Smooth muscle cell (in vitro differentiated cells): ENCODE measurements around the gene TSPAN31. TPM values are rescaled to one million over a fixed set of nuclear protein-coding genes. Genes with fewer than 3 reads are reported as not detected.

ENCODE experiments used
- DNase-seq: peaks from one replicate; lab custom pipeline; 2025; ENCODE audit not compliant: unreplicated experiment; lab: John Stamatoyannopoulos, UW
- H2AFZ ChIP-seq: fragments of 200-600 bp; sonication (generic); 2 replicates; pipeline ENCODE4 v1.6.0; 2016; ENCODE audit warnings: antibody characterized with exemption, low read depth, mild to moderate bottlenecking
- H3F3A ChIP-seq: fragments of 200-600 bp; sonication (generic); 2 replicates; pipeline ENCODE4 v1.6.0; 2017; ENCODE audit warnings: antibody characterized with exemption, low read depth
- H3K27ac ChIP-seq: fragments of 200-600 bp; sonication (generic); 2 replicates; pipeline ENCODE4 v1.5.1; 2016; ENCODE audit warnings: low read depth, mild to moderate bottlenecking
- H3K27me3 ChIP-seq: fragments of 200-600 bp; sonication (generic); 2 replicates; pipeline ENCODE4 v1.6.1; 2016; ENCODE audit warnings: low read depth, mild to moderate bottlenecking
- H3K36me3 ChIP-seq: fragments of 200-600 bp; sonication (generic); 2 replicates; pipeline ENCODE4 v1.5.1; 2016; ENCODE audit warnings: low read depth
- H3K4me1 ChIP-seq: fragments of 200-600 bp; sonication (generic); 2 replicates; pipeline ENCODE4 v1.5.1; 2016; ENCODE audit warnings: low read depth
- H3K4me2 ChIP-seq: fragments of 200-600 bp; sonication (generic); 2 replicates; pipeline ENCODE4 v1.6.0; 2016; ENCODE audit warnings: mild to moderate bottlenecking
- H3K4me3 ChIP-seq: fragments of 200-600 bp; sonication (generic); 2 replicates; pipeline ENCODE4 v1.5.1; 2016; ENCODE audit warnings: mild to moderate bottlenecking
- H3K79me2 ChIP-seq: fragments of 200-600 bp; sonication (generic); 2 replicates; pipeline ENCODE4 v1.6.0; 2016; ENCODE audit warnings: low read depth, mild to moderate bottlenecking
- H3K9ac ChIP-seq: fragments of 200-600 bp; sonication (generic); 2 replicates; pipeline ENCODE4 v1.6.0; 2016; ENCODE audit warnings: low read depth
- H3K9me3 ChIP-seq: fragments of 200-600 bp; sonication (generic); replicated peaks from 2 replicates; pipeline ENCODE4 v1.5.1; 2016; ENCODE audit warnings: low read depth
- H4K20me1 ChIP-seq: fragments of 200-600 bp; sonication (generic); 2 replicates; pipeline ENCODE4 v1.6.0; 2016; ENCODE audit warnings: low read depth
- WGBS: methylation state at CpG from one replicate; pipeline ENCODE4 v1.1.7; 2016; ENCODE audit warnings: low lambda C conversion rate; 5-methylcytosine and 5-hydroxymethylcytosine counted together
- polyA plus RNA-seq: library from polyadenylated mRNA; unstranded; fragments of >200 nt; fragmentation: Nextera tagmentation; extraction: Ambion mirVana; gene quantifications from 2 replicates; pipeline ENCODE4 v1.2.1, GENCODE V29; 2016
- total RNA-seq: library from RNA; depleted of rRNA; stranded (reverse); fragments of >200 nt; gene quantifications from 2 replicates; pipeline ENCODE4 v1.2.3, GENCODE V29; 2014
- TF ChIP-seq, protein P1 (sequence below): fragments of 200-600 bp; sonication (generic); IDR thresholded peaks from 2 replicates; pipeline ENCODE4 v1.5.1; 2017; ENCODE audit warnings: borderline replicate concordance, mild to moderate bottlenecking, antibody characterized with exemption; ENCODE audit not compliant: insufficient read depth, poor library complexity, severe bottlenecking

The TSPAN31 gene
- total and polyA plus RNA-seq, 2 experiments from 2014 or later = 55.1 to 68.0 TPM

DNA sequence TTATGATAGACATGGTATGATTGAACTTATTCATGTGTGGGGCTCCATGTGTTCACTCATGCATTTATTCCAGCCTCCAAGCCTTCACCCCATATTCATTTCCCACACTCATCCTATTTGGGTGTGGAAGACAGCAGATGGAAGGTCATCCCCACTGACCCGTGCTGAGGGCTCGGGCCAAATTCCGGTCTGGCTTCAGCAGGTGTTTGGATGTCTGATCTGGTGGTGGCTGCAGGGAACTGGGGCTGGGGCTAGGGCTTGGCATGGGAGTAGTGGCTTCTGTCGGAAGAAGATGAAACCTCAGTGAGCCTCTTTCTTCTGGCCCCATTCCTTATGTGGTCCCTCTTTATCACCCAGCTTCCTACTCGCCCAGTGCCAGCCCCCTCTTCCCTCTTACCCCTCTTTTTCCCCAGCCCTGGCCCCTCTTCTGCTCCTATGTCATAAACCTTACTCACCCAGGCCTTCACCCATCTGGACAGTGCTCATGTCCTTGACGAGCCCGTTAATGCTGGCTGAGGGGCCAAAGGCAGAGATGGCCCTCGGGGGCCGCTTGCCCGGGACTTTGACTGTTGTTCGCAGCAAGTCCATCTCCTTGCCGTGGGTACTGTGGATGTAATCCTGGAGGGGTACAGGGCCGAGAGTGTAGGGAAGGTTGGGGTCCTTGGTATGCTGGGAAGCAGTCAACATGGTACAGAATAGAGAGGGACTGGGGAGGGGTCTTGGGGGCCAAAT lies 14.3 kb upstream of the TSPAN31 start:
- DNase-seq = no peak
- no peak overlapping the region for H3K4me3 ChIP-seq
- H2AFZ ChIP-seq = no peak overlapping the region
- no peak overlapping the region for H3K4me2 ChIP-seq
- no peaks in the 10 kb centered on the region for H3K36me3 ChIP-seq
- H3K27me3 ChIP-seq = peaks cover 98% of the 10 kb centered on the region
- H3F3A ChIP-seq = no peaks in the 10 kb centered on the region
- no peaks in the 10 kb centered on the region for H3K9me3 ChIP-seq
- WGBS = 81% methylated on average over 13 of the region's 13 CpGs
- TF ChIP-seq, protein P1, sequence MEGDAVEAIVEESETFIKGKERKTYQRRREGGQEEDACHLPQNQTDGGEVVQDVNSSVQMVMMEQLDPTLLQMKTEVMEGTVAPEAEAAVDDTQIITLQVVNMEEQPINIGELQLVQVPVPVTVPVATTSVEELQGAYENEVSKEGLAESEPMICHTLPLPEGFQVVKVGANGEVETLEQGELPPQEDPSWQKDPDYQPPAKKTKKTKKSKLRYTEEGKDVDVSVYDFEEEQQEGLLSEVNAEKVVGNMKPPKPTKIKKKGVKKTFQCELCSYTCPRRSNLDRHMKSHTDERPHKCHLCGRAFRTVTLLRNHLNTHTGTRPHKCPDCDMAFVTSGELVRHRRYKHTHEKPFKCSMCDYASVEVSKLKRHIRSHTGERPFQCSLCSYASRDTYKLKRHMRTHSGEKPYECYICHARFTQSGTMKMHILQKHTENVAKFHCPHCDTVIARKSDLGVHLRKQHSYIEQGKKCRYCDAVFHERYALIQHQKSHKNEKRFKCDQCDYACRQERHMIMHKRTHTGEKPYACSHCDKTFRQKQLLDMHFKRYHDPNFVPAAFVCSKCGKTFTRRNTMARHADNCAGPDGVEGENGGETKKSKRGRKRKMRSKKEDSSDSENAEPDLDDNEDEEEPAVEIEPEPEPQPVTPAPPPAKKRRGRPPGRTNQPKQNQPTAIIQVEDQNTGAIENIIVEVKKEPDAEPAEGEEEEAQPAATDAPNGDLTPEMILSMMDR = no peak
- no peak overlapping the region for H3K27ac ChIP-seq
- no peaks in the 10 kb centered on the region for H3K79me2 ChIP-seq
- no peaks in the 10 kb centered on the region for H4K20me1 ChIP-seq
- H3K4me1 ChIP-seq = peaks cover 4% of the 10 kb centered on the region
- H3K9ac ChIP-seq = no peak overlapping the region

DNA sequence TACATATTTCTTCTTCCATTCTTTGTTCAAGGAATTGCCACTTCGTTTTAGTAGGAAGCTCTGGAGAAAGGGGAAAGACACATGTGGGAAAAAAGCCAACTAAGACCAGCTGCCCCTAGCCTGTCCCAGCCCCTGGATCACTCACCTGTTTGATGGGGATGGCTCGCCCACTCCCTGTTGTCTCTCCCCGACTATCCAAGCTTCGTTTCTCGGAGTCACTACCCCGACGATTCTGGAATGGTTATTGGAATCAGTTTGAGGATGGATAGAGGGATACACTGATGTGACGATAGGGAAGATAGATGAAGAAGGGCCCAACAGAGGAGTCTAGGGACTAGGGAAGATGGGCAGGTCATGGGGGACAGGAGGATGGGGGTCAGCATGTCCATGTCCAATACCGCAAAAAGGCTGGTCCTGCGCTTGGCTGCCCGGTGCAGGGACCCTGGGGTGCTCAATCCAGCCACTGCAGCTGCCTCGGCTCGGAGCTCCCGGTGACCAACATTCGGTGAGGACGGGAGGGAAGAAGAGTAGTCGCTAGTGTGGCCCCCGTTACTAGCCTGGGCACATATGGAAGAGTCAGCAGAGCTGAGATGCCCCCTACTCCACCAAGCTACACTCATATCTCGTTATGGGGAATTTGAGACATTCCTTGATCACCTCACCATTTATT lies 13.3 kb upstream of the TSPAN31 start:
- Histone ChIP-seq H3K36me3 (no peaks in the 10 kb centered on the region), H3K4me3 (no peak overlapping the region), H4K20me1 (no peaks in the 10 kb centered on the region), H3K9me3 (no peaks in the 10 kb centered on the region), H3K79me2 (no peaks in the 10 kb centered on the region), H3K9ac (no peak overlapping the region), H3K27ac (no peak overlapping the region), H3K4me1 (peaks cover 7% of the 10 kb centered on the region), H3F3A (no peaks in the 10 kb centered on the region), H3K4me2 (no peak overlapping the region), H2AFZ (no peak overlapping the region), H3K27me3 (peaks cover 99% of the 10 kb centered on the region)
- no peak for DNase-seq
- TF ChIP-seq, protein P1 = no peak
- 78% methylated on average over 19 of the region's 19 CpGs for WGBS

DNA sequence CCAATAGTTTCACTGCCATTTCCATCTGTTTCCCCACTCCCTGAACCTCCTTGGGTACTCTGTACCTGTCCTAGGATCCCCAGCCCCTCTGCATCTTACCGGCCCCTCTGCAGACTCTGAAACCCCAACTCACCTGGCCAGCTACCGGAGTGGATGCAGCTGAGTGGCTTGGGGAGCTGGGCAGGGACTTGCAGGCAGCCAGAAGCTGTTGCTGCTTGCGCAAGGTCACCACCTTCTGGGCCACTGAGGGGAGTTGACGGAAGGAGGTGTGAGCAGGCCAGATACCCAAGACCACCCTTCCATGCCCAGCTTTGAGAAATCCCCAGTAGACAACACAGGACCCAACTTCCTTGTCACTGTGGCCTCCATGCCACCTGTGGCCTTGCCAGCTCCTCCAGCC lies 12.6 kb upstream of the TSPAN31 start:
- H3F3A ChIP-seq = no peaks in the 10 kb centered on the region
- DNase-seq = no peak
- 76% methylated on average over 4 of the region's 4 CpGs for WGBS
- H4K20me1 ChIP-seq = no peaks in the 10 kb centered on the region
- H3K4me3 ChIP-seq = no peak overlapping the region
- H3K9ac ChIP-seq = no peak overlapping the region
- H3K27me3 ChIP-seq = peaks cover 99% of the 10 kb centered on the region
- H3K36me3 ChIP-seq = no peaks in the 10 kb centered on the region
- no peaks in the 10 kb centered on the region for H3K9me3 ChIP-seq
- no peaks in the 10 kb centered on the region for H3K79me2 ChIP-seq
- H3K27ac ChIP-seq = no peak overlapping the region
- H3K4me1 ChIP-seq = peaks cover 6% of the 10 kb centered on the region
- TF ChIP-seq, protein P1 = no peak
- H3K4me2 ChIP-seq = no peak overlapping the region
- H2AFZ ChIP-seq = no peak overlapping the region
